MG63 (cell line): ENCODE data around the gene SH2B2. TPM values are rescaled to one million over a fixed set of nuclear protein-coding genes. Genes with fewer than 3 reads are reported as not detected.
A peak's percentile ranks its signal among the peaks of the same experiment; 100 is the strongest.

Source experiments
- DNase-seq: peaks from one replicate; pipeline ENCODE4 v3.0.0-alpha.2; 2020
- H3K27me3 ChIP-seq: fragments of 250-450 bp; sonication (Bioruptor Pico); 2 replicates; pipeline ENCODE4 v1.5.1; 2020; ENCODE audit warnings: mild to moderate bottlenecking, moderate library complexity
- H3K36me3 ChIP-seq: fragments of 250-450 bp; sonication (Bioruptor Pico); 2 replicates; pipeline ENCODE4 v1.5.1; 2020; ENCODE audit warnings: mild to moderate bottlenecking, moderate library complexity
- H3K4me3 ChIP-seq: fragments of 250-450 bp; sonication (Bioruptor Pico); 2 replicates; pipeline ENCODE4 v1.5.1; 2020; ENCODE audit warnings: mild to moderate bottlenecking, moderate library complexity
- H3K9me3 ChIP-seq: fragments of 250-450 bp; sonication (Bioruptor Pico); 2 replicates; pipeline ENCODE4 v1.5.1; 2020; ENCODE audit warnings: mild to moderate bottlenecking, moderate library complexity
- total RNA-seq: library from RNA; depleted of rRNA; stranded (reverse); fragments of >200 nt; shearing (Covaris generic); gene quantifications from 2 replicates; pipeline ENCODE4 v1.2.3, GENCODE V29; 2014; ENCODE audit warnings: low replicate concordance

SH2B2 gene
- total RNA-seq, 1 experiment from 2014 or later: 0.40 TPM

GRCh38 chr7:102260856-102261255 is 25.8 kb upstream of the SH2B2 start:
- Histone ChIP-seq H3K4me3 (no peak overlapping the region), H3K9me3 (no peaks in the 10 kb centered on the region), H3K27me3 (no peaks in the 10 kb centered on the region), H3K36me3 (no peaks in the 10 kb centered on the region)
- peak; percentile 16 for DNase-seq

- Histone ChIP-seq H3K9me3 (no peaks in the 10 kb centered on the region), H3K4me3 (no peak overlapping the region), H3K36me3 (no peaks in the 10 kb centered on the region), H3K27me3 (no peaks in the 10 kb centered on the region)
- DNase-seq: no peak
Observed at GRCh38 chr7:102261451-102261850, 25.2 kb upstream of the SH2B2 start.

GRCh38 chr7:102262546-102262945 is 24.1 kb upstream of the SH2B2 start:
- Histone ChIP-seq H3K9me3 (no peaks in the 10 kb centered on the region), H3K36me3 (no peaks in the 10 kb centered on the region), H3K27me3 (no peaks in the 10 kb centered on the region), H3K4me3 (no peak overlapping the region)
- DNase-seq: no peak

GRCh38 chr7:102264367-102264891 is 22.2 kb upstream of the SH2B2 start:
- DNase-seq: no peak
- Histone ChIP-seq H3K9me3 (no peaks in the 10 kb centered on the region), H3K4me3 (no peak overlapping the region), H3K36me3 (no peaks in the 10 kb centered on the region), H3K27me3 (no peaks in the 10 kb centered on the region)

GRCh38 chr7:102266541-102266940 is 20.1 kb upstream of the SH2B2 start:
- DNase-seq: no peak

GRCh38 chr7:102268635-102269034 is 18.0 kb upstream of the SH2B2 start:
- no peaks in the 10 kb centered on the region for H3K9me3 ChIP-seq
- H3K27me3 ChIP-seq: no peaks in the 10 kb centered on the region
- no peak overlapping the region for H3K4me3 ChIP-seq
- no peak for DNase-seq
- no peaks in the 10 kb centered on the region for H3K36me3 ChIP-seq

More at GRCh38 chr7:102266541-102266940, 20.1 kb upstream of the SH2B2 start:
- Histone ChIP-seq H3K27me3 (no peaks in the 10 kb centered on the region), H3K4me3 (no peak overlapping the region), H3K36me3 (no peaks in the 10 kb centered on the region), H3K9me3 (no peaks in the 10 kb centered on the region)

- Histone ChIP-seq H3K36me3 (no peaks in the 10 kb centered on the region), H3K4me3 (no peak overlapping the region), H3K27me3 (no peaks in the 10 kb centered on the region), H3K9me3 (no peaks in the 10 kb centered on the region)
- DNase-seq: no peak
Observed at GRCh38 chr7:102270178-102270887, 16.3 kb upstream of the SH2B2 start.

DNA sequence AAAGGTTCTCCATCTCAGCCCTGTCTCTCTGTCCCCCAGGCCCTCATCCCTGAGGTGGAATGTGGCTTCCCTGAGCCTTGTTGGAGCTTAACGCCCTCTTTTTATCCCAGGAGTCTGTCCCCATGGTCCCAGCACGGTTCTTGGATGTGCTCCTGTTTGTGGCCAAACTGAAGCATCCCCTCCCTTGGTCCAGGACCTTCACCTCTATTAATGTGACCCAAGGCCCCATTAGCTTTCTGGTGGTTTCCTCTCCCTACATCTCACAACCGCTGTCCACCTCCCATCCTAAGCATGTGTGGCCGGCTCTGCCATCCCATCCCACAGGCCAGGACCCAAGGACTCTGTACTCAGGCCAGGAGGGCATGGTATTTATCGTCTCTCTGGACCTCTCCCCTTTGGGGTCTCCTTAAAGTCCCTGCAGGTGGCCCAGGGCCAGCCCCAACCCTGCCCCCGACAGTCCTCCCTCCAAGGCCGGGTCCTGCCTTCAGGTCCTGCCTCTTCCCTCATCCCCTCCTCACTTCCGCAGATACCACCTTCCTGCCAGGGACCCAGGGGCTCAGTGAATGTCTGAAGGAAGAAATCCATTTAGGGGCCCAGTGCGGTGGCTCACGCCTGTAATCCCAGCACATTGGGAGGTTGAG is 15.4 kb upstream of the SH2B2 start:
- no peak overlapping the region for H3K4me3 ChIP-seq
- H3K36me3 ChIP-seq: no peaks in the 10 kb centered on the region
- H3K27me3 ChIP-seq: no peaks in the 10 kb centered on the region

GRCh38 chr7:102272075-102272916 is 14.4 kb upstream of the SH2B2 start:
- Histone ChIP-seq H3K9me3 (no peaks in the 10 kb centered on the region), H3K4me3 (no peak overlapping the region), H3K27me3 (no peaks in the 10 kb centered on the region), H3K36me3 (no peaks in the 10 kb centered on the region)
- DNase-seq: peak; percentile 67

More for the DNA sequence above, 15.4 kb upstream of the SH2B2 start:
- DNase-seq: no peak
- H3K9me3 ChIP-seq: no peaks in the 10 kb centered on the region

DNA sequence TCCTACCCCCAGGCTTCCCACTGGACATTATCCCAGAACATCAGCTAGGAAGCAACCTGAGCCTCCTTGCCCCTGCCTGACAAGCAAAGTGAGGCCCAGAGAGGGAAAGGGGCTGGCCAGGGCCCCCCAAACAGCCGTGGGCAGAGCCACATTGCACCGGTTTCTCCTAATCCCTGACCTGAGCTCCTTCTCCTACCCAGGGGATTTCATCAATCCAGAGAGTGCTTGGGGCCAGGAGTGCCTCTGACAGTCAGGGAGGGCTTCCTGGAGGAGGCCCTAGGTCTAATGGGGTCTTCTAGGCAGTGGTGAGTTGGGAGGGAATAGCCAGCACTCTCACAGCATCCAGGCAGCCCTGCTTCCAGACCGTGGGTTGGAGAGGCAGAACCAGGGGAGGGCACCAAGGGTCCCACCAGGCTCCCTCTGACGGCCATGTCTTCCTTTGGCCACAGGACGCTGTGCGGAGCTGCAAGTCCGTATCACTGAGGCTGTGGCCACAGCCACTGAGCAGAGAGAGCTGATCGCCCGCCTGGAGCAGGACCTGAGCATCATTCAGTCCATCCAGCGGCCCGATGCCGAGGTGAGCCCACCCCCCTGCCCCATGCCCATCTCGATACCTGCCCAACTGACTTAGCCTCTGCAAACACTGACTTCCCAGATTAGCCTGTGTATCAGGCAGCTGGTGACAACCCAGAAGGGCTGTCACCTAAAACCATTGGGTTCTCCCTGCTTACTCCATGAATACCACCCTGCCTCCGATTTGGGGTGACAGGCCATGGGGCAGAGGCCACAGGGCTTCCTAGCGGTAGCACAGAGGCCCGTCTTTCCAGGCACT is 13.5 kb upstream of the SH2B2 start:
- H3K27me3 ChIP-seq: no peaks in the 10 kb centered on the region
- H3K36me3 ChIP-seq: no peaks in the 10 kb centered on the region
- no peak for DNase-seq
- no peak overlapping the region for H3K4me3 ChIP-seq
- H3K9me3 ChIP-seq: no peaks in the 10 kb centered on the region

GRCh38 chr7:102273749-102274712 is 12.6 kb upstream of the SH2B2 start:
- no peaks in the 10 kb centered on the region for H3K9me3 ChIP-seq
- H3K36me3 ChIP-seq: no peaks in the 10 kb centered on the region
- DNase-seq: peak; percentile 68
- H3K27me3 ChIP-seq: no peaks in the 10 kb centered on the region
- no peak overlapping the region for H3K4me3 ChIP-seq

DNA sequence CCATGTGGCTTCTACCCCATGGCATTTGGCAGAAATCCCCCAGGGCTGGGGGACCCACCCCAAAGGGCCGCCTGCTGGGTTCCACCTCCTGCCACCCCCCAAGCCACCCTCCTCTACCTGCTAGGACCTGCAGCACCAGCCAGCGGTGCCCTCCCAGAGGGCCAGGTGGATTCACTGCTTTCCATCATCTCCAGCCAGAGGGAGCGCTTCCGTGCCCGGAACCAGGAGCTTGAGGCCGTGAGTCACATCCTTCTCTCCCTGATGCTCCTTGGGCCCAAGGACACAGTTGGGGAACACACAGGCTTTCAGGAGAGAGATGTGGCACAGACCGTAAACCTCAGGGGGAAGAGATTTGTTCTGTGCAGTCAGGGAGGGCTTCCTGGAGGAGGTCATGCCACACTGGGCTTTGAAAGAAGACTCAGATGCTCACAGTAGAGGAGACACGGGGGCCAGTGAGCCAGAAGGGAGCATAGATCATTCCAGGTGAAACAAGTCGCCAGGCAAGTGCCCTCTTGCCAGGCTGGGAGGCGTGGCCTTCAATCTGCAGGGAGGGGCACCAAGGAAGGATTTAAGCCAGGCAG is 11.5 kb upstream of the SH2B2 start:
- H3K36me3 ChIP-seq: no peaks in the 10 kb centered on the region
- DNase-seq: no peak
- H3K27me3 ChIP-seq: no peaks in the 10 kb centered on the region
- no peaks in the 10 kb centered on the region for H3K9me3 ChIP-seq
- H3K4me3 ChIP-seq: no peak overlapping the region

DNA sequence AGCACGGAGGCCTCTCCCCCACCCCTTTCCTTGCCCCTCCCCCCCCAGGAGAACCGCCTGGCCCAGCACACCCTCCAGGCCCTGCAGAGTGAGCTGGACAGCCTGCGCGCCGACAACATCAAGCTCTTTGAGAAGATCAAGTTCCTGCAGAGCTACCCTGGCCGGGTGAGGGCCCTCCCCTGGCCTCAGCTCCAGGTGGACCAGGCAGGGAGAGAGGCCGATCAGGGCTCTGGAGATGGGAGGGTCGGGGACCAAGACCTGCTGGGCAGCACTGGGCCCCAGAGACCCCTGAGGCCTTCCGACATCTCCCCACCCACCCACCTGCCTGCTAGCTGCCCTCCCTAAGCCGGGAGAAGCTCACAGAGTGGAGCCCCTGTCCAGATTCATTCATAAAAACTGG is 8.8 kb upstream of the SH2B2 start:
- Histone ChIP-seq H3K27me3 (no peaks in the 10 kb centered on the region), H3K4me3 (no peak overlapping the region), H3K36me3 (no peaks in the 10 kb centered on the region), H3K9me3 (no peaks in the 10 kb centered on the region)
- no peak for DNase-seq

DNA sequence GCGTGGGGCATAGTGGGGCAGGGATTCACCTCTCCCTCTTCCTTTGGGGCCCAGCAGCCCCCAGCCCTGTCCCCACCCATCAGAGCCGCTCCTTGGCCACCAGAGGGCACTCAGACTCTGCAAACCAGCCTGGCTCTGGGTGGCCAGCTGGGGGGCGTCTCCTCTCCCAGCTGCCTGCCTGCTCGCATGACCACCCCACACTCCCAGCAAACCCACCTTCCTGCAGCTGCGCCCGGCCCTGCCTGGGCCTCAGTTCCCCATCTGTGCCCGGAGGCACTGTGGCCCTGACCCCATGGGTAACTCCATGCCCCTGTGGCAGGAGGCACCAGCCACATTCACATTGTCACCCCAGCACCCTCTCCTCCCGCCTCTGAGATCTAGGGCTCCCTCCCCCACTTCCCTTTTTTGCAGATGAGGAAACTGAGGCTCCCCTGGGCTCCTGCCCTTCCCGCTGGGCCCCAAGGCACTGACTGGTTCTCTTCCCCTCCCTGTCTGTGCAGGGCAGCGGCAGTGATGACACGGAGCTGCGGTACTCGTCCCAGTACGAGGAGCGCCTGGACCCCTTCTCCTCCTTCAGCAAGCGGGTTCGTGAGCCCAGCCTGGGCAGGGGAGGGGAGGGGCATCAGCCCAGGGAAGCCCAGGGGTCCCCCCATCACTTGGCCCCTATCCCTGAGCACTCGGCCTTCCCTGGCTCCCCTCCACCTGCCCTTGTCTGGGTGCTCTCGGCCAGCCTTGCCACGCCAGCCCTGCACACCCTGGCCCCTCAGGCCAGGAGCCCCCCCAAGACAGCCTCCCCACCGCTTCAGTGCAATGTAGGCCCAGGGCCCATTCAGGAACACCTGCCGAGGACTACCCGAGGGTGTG is 6.9 kb upstream of the SH2B2 start:
- H3K4me3 ChIP-seq: no peak overlapping the region
- H3K27me3 ChIP-seq: no peaks in the 10 kb centered on the region
- no peaks in the 10 kb centered on the region for H3K9me3 ChIP-seq
- no peaks in the 10 kb centered on the region for H3K36me3 ChIP-seq
- peak; percentile 39 for DNase-seq
